Activated T-cell treated with anti-CD3 and anti-CD28 coated beads for 24 hours (primary cell): ENCODE measurements around the gene FBXO11.

Experiments used
- DNase-seq: peaks from one replicate; pipeline ENCODE4 v3.0.0-alpha.2; 2020; ENCODE audit warnings: low read depth

The FBXO11 gene

DNA sequence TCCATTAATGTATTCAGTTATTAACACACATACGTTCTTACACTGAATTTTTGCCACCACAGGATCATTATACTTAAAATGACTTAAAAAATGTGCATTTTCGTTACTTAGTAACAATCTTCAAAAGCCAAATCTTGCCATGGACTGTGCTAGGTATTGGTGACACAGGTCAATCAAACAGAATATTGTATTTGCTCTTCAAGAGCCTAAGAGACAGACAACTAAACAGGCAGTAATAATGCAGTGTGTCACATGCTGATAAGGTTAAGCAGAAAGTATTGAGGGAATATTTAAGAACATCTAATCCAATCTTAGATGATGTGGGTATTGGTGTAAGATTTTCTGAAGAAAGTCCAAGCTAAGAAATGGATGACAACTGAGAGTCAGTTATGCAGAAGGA lies 56.9 kb downstream of the FBXO11 start:
- DNase-seq, result no peak

DNA sequence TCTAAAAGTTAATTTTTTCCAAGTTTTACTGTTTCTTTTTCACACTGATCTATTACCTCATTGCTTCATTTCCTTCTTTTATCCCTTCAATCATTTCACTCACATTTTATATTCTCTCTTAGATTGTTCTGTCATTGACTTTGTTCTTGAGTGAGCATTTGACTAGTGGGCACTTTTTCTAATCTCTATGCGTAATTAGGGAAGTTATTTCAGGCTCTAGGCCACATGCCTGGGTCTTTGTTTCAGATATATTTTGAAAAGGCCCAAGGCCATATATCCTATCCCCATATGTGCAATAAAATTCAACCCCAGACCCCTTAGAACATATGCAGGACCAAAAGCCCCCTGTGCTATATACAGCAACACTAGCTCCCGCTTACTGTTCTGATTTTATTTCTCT lies 62.1 kb downstream of the FBXO11 start:
- DNase-seq, result no peak

DNA sequence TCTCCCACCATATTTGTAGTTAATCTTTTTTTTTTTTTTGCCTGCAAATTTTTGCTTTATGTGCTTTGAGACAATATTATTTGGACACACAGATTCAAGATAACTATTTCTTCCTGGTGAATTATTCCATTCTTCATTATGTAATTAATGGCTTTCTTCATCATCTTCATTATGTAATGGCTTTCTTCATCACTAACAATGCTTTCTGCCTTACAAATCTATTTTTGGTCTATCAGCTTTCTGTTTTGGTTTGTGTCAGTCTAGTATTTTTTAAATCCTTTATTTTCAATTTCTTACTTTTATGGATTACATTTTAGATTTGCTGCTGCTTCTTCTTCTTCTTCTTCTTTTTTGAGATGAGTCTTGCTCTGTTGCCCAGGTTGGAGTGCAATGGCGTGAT lies 62.9 kb downstream of the FBXO11 start:
- no peak for DNase-seq

DNA sequence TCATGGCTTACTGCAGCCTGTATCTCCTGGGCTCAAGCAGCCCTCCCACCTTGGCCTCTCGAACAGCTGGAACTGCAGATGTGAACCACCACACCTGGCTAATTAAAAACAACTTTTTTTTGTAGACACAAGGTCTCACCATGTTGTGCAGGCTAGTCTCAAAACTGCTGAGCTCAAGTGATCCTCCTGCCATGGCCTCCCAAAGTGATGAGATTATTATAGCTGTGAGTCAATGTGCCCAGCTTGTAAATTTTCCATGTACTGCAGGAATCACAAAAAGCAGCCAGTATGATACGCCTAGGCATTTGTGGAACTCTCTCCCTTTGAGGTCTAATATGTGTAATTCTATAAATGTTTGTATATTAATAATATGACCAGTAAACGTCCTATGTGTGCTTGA lies 63.5 kb downstream of the FBXO11 start:
- no peak for DNase-seq

DNA sequence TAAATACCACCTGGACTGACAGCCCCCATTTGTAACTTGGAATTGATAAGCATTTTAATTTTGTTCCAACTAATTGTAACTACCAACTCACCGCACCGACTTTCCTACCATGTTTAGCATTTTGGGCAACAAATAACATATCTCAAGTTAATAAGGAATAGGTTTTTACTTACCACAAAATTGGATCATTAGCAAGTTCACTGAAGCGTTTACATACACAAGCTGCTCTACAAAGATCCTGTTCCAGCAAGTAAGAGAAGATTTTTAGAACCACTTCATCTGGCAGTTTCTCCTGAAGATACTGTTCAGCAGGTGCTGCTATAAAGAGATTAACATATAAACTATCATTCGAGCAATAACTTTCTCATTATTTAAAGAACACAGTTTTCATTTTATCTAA lies 67.6 kb downstream of the FBXO11 start:
- DNase-seq, result no peak

DNA sequence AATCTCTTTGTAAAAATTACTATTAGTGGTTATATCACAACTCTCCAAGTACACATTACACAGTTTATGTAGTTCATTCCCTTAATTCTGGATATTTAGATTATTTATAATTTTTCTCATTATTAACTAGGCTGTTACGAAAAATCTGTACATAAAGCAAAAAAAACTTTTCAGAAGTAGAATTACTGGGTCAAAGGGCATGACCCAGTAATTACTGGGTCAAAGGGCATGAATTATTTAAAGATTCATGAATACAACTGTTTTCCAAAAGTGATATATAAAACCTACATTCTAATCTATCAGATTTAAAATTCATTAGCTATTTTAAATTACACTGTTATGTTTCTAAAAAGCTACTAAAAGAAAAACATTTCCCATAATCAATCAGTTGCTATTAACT lies 68.0 kb downstream of the FBXO11 start:
- DNase-seq, result no peak

DNA sequence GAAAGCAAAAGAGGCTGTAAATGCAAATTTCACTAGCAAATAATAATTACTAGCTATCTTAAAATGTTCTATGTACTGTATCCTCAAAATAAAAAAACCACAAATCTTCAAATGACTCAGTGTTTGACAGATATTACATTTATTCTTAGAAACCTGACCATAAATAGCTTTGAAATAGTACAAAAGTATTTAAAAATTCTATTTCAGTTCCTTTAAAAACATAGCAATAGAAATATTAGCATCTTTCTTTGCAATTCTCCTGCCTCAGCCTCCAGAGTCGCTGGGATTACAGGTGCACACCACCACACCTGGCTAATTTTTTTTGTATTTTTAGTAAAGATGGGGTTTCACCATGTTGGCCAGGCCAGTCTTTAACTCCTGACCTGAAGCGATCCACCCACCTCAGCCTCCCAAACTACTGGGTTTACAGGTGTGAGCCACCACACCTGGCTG lies 72.8 kb downstream of the FBXO11 start:
- DNase-seq, result no peak

DNA sequence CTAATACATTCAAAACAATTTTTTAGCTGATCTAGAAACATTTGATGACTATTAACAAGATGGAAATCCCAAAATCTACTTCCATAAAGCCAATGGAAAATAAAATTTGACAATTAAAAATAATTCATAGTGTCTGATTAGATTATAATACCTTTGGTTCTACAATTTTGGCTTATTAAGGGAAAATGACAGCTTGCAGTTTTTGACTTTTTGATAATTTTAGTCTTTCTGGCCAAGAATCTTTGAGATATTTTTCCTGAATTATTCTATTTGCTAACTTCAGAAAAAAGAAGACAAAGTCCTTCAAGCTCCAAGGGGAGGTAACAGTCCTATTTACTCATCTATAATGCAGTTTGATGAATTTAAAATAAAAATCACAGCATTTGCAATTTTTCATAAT lies 83.8 kb downstream of the FBXO11 start:
- DNase-seq, result no peak

DNA sequence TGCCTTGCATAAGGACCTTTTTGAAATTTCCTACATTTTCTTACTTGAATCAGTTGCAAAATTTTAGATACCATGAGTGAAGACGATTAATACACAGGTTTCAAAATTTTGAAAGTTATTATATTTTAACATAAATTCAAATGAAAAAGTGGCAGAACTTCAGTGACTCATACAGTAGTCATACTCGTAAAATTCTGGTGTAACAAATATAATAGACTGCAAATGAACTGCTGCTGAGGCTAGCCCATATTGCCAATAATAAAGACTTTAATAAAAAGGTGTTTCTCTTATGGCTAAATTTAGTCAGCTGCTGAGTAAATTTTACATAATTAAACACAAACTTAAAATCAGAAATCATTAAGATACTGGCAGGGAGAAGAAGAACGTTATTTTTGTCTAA lies 86.5 kb downstream of the FBXO11 start:
- no peak for DNase-seq

DNA sequence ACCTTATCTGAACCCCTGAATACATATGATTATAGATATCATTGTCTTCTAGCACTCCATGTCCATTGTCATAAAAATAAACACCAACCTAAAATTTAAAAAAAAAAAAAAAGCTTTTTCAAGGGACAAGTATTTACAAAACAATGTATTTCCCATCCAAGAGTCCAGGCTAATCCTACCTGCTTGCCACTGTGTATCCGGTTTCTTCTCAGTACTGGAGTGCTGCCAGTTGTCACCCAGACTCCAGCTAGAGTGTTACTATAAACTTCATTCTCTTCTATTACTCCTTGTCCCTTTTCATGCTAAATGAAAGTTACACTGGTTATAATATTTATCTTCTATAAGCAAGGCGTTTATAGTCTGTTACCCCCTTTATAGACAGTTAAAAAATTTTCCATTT lies 87.5 kb downstream of the FBXO11 start:
- no peak for DNase-seq

DNA sequence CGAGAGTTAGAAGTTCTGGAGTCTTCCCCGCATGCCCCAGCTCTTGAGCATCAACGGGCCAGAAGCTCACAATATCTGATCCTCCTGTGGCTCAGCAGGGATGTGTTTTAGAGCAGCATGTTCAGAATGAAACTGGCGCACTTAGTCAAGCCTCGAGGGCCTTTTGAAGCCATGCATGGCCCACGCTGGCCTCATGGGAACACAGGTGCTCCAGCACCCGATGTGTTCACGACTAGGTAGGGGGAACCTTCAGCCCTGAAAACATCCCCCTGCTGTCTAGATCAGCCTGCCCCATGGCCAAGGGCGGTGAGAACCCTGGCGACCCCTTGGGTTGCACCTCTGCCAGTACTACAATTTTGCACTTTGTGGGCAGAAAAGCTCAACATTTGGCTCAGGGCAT lies 90.5 kb downstream of the FBXO11 start:
- no peak for DNase-seq

DNA sequence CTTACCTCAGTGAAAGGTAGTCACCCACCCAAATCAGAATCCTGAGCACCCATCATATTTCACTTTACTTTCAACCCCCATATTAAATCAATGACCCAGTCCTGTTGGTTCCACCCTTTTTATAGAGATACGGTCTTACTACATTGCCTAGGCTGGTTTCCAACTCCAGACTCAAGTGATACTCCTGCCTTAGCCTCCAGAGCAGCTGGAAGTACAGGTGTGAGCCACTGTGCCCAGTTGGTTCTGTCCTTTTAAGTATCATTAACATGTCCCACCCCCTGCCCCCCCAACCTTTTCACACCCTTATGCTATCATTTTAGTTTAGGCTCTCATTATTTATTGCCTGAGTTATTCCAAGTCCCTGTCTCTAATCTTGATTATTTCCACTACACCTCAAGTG lies 94.6 kb downstream of the FBXO11 start:
- no peak for DNase-seq

DNA sequence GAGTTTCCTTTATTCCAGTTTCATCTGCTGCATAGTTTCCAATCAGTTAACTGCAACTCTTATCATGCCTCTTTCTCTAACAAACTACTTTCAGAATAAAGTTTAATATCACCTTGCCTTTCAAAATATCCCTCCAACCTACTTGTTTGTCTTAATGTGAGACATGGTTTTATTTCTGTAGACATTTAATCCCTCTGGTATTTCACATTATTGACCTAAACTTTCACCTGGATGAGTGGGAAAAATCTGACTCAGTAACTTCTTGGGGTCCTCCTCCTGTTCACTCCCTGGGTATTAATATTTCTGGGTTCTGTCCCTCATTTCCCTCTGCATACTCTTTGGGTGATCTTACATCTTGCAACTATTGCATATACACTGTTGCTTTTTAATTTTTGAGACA lies 95.4 kb downstream of the FBXO11 start:
- no peak for DNase-seq

DNA sequence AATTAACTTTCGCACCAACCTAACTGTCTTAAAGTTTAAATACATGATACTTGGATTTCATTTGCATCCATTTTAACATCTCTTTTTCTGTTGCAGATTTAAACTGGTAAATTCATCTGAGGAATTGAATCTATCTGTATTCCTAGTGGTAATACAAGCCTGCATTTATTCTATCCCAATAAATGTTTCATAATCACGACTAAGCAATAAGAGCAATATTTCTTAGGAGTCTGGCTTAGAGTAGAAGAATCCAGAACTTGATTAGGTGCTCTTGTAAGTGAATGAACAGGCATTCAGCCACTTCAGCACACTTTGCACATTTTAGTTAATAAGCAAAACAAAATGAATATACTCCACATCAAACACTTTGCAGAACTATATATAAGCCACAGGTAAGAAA lies 96.4 kb downstream of the FBXO11 start:
- DNase-seq, result no peak

DNA sequence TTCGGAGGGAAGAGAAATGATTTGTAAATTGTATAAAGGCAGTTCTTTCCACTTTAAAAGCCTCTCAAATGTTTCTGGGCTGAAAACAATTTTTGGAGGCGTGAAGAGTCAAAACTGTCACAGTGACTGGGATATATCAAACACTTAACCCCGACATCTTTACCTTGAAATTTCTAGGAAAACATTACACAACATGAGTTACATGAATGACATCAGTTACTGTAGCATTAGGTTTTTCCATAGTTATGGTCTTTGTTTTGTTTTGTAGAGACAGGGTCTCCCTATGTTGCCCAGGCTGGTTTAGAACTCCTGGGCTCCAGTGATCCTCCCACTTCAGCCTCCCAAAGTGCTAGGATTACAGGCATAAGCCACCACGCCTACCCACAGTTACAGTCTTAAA lies 97.7 kb downstream of the FBXO11 start:
- DNase-seq, result no peak

DNA sequence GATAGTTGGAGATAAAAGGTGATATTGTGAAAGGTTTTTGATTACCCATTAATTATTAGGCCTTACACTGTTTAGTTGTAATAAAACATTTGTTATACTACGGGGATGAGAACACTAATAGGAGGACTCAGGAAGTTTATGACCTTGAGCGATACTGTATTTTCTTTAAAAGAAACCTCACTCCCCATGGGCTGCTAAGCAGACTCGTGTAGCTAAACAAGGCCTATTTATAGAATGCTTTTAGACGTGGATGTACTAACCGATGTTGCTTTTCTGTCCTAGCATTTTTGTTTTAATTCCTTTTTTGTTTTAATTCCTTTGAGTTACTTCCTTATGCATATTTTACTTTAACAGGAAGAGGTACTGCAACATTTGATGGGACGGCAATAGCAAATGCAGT lies 100.4 kb downstream of the FBXO11 start:
- no peak for DNase-seq

DNA sequence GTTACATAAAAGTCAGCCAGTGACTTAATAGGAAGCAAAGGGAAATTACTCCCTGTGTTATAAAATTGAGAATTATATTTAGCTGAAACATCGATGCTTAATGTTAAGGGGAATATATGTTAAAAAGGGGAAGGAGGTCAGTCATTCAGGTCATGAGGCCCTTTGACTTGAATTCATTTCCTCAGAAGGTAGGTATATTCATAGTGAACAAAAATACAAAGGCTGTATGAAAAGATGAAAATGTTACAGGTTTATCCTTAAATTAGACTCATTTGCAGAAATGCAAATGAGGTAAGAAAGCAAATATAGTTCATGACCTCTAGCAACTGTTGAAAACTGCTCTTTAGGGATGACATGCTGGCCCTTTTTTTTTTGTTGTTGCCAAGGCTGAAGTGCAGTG lies 102.5 kb downstream of the FBXO11 start:
- DNase-seq, result no peak

DNA sequence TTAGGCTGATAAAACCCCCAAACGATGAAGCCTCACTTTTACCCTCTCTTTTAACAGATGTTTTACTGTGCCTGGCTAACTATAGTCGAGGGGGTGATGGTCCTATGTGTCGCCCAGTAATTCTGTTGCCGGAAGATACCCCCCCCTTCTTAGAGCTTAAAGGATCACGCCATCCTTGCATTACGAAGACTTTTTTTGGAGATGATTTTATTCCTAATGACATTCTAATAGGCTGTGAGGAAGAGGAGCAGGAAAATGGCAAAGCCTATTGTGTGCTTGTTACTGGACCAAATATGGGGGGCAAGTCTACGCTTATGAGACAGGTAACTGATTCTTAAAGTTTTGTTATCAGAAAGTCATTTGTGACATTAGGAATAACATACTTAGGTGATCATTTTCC lies 102.9 kb downstream of the FBXO11 start:
- no peak for DNase-seq

DNA sequence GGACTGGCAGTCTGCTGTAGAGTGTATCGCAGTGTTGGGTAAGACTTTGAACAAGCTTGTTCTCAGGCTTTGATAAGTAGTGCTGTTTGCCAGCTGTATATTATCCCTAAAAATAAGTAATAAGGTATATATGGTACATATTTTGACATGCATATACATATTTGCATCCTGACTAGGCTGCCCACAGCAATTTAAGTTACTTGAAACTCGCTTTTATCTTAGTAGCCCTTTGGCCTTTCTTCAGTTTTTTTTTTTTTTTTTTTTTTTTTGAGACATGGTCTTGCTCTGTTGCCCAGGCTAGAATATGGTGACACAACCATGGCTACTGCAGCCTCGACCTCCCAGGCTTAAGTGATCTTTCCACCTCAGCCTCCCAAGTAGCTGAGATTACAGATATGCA lies 105.2 kb downstream of the FBXO11 start:
- no peak for DNase-seq

DNA sequence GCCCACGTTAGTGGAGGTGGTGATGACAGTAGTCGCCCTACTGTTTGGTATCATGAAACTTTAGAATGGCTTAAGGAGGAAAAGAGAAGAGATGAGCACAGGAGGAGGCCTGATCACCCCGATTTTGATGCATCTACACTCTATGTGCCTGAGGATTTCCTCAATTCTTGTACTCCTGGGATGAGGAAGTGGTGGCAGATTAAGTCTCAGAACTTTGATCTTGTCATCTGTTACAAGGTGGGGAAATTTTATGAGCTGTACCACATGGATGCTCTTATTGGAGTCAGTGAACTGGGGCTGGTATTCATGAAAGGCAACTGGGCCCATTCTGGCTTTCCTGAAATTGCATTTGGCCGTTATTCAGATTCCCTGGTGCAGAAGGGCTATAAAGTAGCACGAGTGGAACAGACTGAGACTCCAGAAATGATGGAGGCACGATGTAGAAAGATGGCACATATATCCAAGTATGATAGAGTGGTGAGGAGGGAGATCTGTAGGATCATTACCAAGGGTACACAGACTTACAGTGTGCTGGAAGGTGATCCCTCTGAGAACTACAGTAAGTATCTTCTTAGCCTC lies 107.2 kb downstream of the FBXO11 start:
- DNase-seq, result no peak

DNA sequence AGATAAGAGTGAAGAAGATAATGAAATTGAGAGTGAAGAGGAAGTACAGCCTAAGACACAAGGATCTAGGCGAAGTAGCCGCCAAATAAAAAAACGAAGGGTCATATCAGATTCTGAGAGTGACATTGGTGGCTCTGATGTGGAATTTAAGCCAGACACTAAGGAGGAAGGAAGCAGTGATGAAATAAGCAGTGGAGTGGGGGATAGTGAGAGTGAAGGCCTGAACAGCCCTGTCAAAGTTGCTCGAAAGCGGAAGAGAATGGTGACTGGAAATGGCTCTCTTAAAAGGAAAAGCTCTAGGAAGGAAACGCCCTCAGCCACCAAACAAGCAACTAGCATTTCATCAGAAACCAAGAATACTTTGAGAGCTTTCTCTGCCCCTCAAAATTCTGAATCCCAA lies 107.7 kb downstream of the FBXO11 start:
- DNase-seq, result no peak

DNA sequence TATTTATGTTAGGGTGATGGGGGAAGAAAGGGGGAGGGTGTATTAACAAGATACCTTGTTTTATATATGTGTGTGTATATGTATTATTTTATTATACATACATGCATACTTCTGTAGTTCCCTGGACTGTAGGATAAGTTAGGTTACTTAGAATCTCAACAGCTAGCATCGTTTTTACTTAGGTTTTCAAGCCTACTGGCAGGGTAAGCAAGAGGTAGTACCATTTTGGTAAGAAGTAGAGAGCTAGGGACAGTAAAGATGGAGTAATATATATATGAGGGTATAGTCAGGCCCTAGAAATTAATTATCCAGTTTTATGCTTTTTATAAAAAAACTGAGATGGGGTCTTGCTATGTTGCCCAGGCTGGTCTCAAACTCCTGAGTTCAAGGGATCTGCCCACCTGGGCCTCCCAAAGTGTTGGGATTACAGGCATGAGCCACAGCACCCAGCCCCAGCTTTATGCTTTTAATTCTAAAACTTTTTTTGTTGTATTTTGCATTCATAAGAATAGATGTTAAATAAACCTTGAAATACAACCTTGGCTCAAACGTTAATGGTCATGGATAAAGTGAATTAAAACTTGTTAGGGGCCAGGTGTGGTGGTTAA lies 110.1 kb downstream of the FBXO11 start:
- DNase-seq, result no peak

DNA sequence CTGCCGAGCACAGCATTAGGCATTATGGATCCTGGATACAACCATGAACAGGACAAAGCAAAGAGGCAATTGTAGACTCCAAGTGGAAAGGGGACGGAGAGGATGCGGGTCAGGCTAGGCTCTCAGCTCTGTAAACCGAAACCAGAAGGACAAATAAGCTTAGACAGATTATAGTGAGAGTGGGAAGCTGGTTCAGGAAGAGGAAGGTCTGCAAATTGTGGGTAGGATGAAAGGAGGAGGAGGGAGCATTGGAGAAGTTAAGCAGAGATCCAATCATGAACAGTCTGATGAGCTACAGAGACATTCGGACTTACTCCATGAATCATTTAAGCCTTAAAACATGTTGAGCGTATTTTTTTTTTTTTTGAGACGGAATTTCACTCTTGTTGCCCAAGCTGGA lies 120.3 kb downstream of the FBXO11 start:
- DNase-seq, result no peak

DNA sequence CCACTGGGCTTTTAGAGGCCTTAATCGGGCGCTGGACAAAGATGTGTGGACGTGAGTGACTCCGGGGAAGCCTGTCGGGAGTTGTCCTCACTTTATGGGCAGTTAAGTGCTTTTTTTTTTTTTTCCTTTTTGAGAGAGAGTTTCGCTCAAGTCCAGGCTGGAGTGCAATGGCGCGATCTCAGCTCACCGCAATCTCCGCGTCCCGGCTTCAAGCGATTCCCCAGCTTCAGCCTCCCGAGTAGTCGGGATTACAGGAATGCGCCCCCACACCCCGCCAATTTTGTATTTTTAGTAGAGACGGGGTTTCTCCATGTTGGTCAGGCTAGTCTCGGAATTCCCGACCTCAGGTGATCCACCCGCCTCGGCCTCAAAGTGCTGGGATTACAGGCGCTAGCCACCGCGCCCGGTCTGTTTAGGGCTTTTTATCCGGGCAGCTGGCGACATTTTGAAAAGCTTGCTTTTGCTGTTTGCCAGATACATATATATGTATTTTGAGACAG lies 121.9 kb downstream of the FBXO11 start:
- no peak for DNase-seq
